ENCODE results near the gene SCOC.

Gene SCOC

GRCh38 chr4:140373328-140374129 lies at the start of gene SCOC:
SCOC (plus strand) TSS chr4:140373646; CDS start chr4:140379171, 5,525 bp downstream.
- peak; percentile 90 to 100 (median 99) for DNase-seq

GRCh38 chr4:140326395-140326993 lies 47.0 kb upstream of the SCOC start:
- DNase-seq, result peak in 20 of 56 donors; percentile 1 to 70 (median 20)

- DNase-seq, result no peak
These were observed 43.0 kb upstream of the SCOC start for GRCh38 chr4:140330311-140330900.

- DNase-seq, result no peak
These were observed 42.2 kb upstream of the SCOC start for GRCh38 chr4:140331245-140331644.

- no peak for DNase-seq
These were observed 41.6 kb upstream of the SCOC start for GRCh38 chr4:140331876-140332275.

GRCh38 chr4:140332734-140333133 lies 40.7 kb upstream of the SCOC start:
- no peak for DNase-seq

- DNase-seq, result no peak
These were observed 39.9 kb upstream of the SCOC start for GRCh38 chr4:140333523-140333922.

GRCh38 chr4:140335076-140335475 lies 38.4 kb upstream of the SCOC start:
- peak in 1 of 56 donors; percentile 5 for DNase-seq

- no peak for DNase-seq
These were observed 36.7 kb upstream of the SCOC start for GRCh38 chr4:140336730-140337129.

GRCh38 chr4:140342620-140343019 lies 30.8 kb upstream of the SCOC start:
- no peak for DNase-seq

GRCh38 chr4:140343303-140343702 lies 30.1 kb upstream of the SCOC start:
- DNase-seq, result no peak

- DNase-seq, result peak in 1 of 56 donors; percentile 15
These were observed 29.3 kb upstream of the SCOC start for GRCh38 chr4:140344101-140344500.

- DNase-seq, result peak in 21 of 56 donors; percentile 3 to 64 (median 18)
These were observed 28.8 kb upstream of the SCOC start for GRCh38 chr4:140344621-140345020.

GRCh38 chr4:140346136-140346535 lies 27.3 kb upstream of the SCOC start:
- DNase-seq, result peak in 22 of 56 donors; percentile 2 to 58 (median 18)

- DNase-seq, result no peak
These were observed 23.6 kb upstream of the SCOC start for GRCh38 chr4:140349816-140350215.

GRCh38 chr4:140351093-140352075 lies 22.1 kb upstream of the SCOC start:
- peak in 37 of 56 donors; percentile 2 to 61 (median 22) for DNase-seq

GRCh38 chr4:140353786-140354185 lies 19.7 kb upstream of the SCOC start:
- DNase-seq, result no peak

GRCh38 chr4:140355288-140355687 lies 18.2 kb upstream of the SCOC start:
- no peak for DNase-seq

- DNase-seq, result no peak
These were observed 15.6 kb upstream of the SCOC start for GRCh38 chr4:140357868-140358267.

- no peak for DNase-seq
These were observed 15.2 kb upstream of the SCOC start for GRCh38 chr4:140358281-140358680.
